Measurements from ENCODE around the gene LHPP.

The LHPP gene

DNA sequence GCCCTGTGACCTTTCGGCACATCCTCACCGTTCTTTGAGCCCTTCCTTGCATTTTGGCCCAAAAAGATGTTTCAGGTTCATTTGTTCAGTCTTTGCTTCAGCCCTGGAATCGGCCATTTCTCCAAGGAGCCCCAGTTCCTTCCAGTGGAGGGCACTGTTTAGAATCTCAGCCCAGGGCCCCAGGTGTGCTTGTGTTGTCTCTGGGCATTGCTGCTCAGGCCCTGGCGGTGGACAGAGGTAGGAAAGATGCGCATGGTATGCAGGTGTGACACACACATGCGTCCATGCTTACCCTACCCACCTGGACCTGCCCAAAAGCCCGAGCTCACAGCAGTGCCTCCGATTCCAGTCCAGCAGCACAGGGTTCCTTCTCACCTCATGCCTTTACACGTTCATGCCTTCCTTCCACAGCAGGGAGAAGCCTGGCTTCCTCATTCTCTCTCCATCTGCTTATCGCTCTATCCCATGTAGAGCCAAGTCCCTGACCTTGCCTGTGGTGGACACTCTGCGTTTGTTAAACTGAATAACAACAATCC is 70.6 kb downstream of the LHPP start:
- no peak for ATAC-seq

DNA sequence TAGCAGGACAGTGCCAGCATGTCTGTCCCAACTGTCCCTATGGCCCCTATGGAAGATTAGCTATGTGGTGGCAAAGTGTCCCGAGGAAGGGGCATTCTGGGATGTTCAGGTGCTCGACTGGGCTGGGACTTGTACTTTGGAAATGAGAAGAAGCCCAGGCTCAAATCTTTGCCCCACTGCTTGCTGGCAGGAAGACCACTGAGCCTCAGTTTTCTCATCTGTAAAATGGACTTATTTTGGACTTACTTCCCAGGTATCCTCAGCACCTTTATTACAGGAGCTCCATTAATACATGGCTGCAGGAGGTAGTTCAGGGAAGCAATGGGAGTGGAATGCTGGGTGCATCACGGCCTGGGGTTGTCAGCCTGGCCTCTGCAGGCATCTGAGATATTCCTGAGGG is 71.2 kb downstream of the LHPP start:
- ATAC-seq = no peak
- TF ChIP-seq ZFP30 (CRISPR knock-in tag; IDR thresholded peaks at IDR 0.05) (no peak), ZC3H10 (CRISPR knock-in tag; IDR thresholded peaks at IDR 0.05) (no peak), ZNF8 (CRISPR knock-in tag; IDR thresholded peaks at IDR 0.05) (no peak), ZNF565 (CRISPR knock-in tag; conservative IDR thresholded peaks at IDR 0.05; ENCODE audit: low read depth) (no peak), BACH2 (CRISPR knock-in tag; IDR thresholded peaks at IDR 0.05; ENCODE audit: borderline replicate concordance) (no peak), SNAI2 (CRISPR knock-in tag; IDR thresholded peaks at IDR 0.05) (no peak), CSDC2 (CRISPR knock-in tag; IDR thresholded peaks at IDR 0.05) (no peak), ZNF70 (CRISPR knock-in tag; IDR thresholded peaks at IDR 0.05) (no peak), ARNTL (CRISPR knock-in tag; IDR thresholded peaks at IDR 0.05; ENCODE audit: borderline replicate concordance, low read depth) (no peak), TCF4 (CRISPR knock-in tag; IDR thresholded peaks at IDR 0.05; ENCODE audit: borderline replicate concordance) (no peak), ESRRG (CRISPR knock-in tag; IDR thresholded peaks at IDR 0.05) (no peak), ISL1 (CRISPR knock-in tag; IDR thresholded peaks at IDR 0.05) (no peak)
- TF ChIP-seq, protein P1, sequence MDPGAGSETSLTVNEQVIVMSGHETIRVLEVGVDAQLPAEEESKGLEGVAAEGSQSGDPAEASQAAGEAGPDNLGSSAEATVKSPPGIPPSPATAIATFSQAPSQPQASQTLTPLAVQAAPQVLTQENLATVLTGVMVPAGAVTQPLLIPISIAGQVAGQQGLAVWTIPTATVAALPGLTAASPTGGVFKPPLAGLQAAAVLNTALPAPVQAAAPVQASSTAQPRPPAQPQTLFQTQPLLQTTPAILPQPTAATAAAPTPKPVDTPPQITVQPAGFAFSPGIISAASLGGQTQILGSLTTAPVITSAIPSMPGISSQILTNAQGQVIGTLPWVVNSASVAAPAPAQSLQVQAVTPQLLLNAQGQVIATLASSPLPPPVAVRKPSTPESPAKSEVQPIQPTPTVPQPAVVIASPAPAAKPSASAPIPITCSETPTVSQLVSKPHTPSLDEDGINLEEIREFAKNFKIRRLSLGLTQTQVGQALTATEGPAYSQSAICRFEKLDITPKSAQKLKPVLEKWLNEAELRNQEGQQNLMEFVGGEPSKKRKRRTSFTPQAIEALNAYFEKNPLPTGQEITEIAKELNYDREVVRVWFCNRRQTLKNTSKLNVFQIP (CRISPR knock-in tag; IDR thresholded peaks at IDR 0.05; ENCODE audit: borderline replicate concordance, low read depth) = no peak
- TF ChIP-seq, protein P2, sequence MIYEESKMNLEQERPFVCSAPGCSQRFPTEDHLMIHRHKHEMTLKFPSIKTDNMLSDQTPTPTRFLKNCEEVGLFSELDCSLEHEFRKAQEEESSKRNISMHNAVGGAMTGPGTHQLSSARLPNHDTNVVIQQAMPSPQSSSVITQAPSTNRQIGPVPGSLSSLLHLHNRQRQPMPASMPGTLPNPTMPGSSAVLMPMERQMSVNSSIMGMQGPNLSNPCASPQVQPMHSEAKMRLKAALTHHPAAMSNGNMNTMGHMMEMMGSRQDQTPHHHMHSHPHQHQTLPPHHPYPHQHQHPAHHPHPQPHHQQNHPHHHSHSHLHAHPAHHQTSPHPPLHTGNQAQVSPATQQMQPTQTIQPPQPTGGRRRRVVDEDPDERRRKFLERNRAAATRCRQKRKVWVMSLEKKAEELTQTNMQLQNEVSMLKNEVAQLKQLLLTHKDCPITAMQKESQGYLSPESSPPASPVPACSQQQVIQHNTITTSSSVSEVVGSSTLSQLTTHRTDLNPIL (CRISPR knock-in tag; IDR thresholded peaks at IDR 0.05; ENCODE audit: low read depth) = no peak
- TF ChIP-seq, protein P3, sequence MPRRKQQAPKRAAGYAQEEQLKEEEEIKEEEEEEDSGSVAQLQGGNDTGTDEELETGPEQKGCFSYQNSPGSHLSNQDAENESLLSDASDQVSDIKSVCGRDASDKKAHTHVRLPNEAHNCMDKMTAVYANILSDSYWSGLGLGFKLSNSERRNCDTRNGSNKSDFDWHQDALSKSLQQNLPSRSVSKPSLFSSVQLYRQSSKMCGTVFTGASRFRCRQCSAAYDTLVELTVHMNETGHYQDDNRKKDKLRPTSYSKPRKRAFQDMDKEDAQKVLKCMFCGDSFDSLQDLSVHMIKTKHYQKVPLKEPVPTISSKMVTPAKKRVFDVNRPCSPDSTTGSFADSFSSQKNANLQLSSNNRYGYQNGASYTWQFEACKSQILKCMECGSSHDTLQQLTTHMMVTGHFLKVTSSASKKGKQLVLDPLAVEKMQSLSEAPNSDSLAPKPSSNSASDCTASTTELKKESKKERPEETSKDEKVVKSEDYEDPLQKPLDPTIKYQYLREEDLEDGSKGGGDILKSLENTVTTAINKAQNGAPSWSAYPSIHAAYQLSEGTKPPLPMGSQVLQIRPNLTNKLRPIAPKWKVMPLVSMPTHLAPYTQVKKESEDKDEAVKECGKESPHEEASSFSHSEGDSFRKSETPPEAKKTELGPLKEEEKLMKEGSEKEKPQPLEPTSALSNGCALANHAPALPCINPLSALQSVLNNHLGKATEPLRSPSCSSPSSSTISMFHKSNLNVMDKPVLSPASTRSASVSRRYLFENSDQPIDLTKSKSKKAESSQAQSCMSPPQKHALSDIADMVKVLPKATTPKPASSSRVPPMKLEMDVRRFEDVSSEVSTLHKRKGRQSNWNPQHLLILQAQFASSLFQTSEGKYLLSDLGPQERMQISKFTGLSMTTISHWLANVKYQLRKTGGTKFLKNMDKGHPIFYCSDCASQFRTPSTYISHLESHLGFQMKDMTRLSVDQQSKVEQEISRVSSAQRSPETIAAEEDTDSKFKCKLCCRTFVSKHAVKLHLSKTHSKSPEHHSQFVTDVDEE (CRISPR knock-in tag; IDR thresholded peaks at IDR 0.05) = no peak
- TF ChIP-seq, protein P4, sequence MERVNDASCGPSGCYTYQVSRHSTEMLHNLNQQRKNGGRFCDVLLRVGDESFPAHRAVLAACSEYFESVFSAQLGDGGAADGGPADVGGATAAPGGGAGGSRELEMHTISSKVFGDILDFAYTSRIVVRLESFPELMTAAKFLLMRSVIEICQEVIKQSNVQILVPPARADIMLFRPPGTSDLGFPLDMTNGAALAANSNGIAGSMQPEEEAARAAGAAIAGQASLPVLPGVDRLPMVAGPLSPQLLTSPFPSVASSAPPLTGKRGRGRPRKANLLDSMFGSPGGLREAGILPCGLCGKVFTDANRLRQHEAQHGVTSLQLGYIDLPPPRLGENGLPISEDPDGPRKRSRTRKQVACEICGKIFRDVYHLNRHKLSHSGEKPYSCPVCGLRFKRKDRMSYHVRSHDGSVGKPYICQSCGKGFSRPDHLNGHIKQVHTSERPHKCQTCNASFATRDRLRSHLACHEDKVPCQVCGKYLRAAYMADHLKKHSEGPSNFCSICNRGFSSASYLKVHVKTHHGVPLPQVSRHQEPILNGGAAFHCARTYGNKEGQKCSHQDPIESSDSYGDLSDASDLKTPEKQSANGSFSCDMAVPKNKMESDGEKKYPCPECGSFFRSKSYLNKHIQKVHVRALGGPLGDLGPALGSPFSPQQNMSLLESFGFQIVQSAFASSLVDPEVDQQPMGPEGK (CRISPR knock-in tag; IDR thresholded peaks at IDR 0.05; ENCODE audit: borderline replicate concordance) = no peak

More for the DNA sequence above, 70.6 kb downstream of the LHPP start:
- TF ChIP-seq, protein P4 (CRISPR knock-in tag; IDR thresholded peaks at IDR 0.05; ENCODE audit: borderline replicate concordance) = no peak

DNA sequence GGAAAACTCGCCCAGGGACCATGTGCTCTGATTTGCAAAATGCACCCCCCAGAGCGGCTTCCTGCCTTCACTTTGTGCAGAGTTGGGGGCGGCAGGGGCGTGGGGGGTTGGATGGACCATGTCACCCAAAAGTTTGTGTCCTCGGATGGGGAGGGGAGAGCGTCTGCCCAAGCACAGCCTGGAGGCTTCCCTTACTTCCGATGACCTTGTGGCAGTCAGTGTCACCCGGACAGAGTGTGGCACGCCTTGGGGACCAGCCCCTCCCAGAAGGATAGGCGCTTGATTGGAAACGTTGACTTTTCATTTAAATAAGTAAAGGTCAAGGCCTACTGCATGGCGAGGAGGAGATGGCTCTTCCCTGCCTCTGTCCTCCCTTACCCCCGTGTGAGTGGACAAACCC is 71.6 kb downstream of the LHPP start:
- ATAC-seq = no peak
- no peak for TF ChIP-seq ZC3H10 (CRISPR knock-in tag; IDR thresholded peaks at IDR 0.05)
- TF ChIP-seq, protein P4 (CRISPR knock-in tag; IDR thresholded peaks at IDR 0.05; ENCODE audit: borderline replicate concordance) = no peak
- TF ChIP-seq BACH2 (CRISPR knock-in tag; IDR thresholded peaks at IDR 0.05; ENCODE audit: borderline replicate concordance) = no peak
- TF ChIP-seq, protein P2 (CRISPR knock-in tag; IDR thresholded peaks at IDR 0.05; ENCODE audit: low read depth) = no peak
- TF ChIP-seq ZFP30 (CRISPR knock-in tag; IDR thresholded peaks at IDR 0.05) = no peak
- TF ChIP-seq ARNTL (CRISPR knock-in tag; IDR thresholded peaks at IDR 0.05; ENCODE audit: borderline replicate concordance, low read depth) = no peak
- TF ChIP-seq ISL1 (CRISPR knock-in tag; IDR thresholded peaks at IDR 0.05) = no peak
- no peak for TF ChIP-seq ZNF565 (CRISPR knock-in tag; conservative IDR thresholded peaks at IDR 0.05; ENCODE audit: low read depth)
- TF ChIP-seq TOX (CRISPR knock-in tag; IDR thresholded peaks at IDR 0.05; ENCODE audit: borderline replicate concordance) = no peak
- TF ChIP-seq, protein P1 (CRISPR knock-in tag; IDR thresholded peaks at IDR 0.05; ENCODE audit: borderline replicate concordance, low read depth) = no peak
- no peak for TF ChIP-seq OSR1 (CRISPR knock-in tag; IDR thresholded peaks at IDR 0.05)
- TF ChIP-seq TCF4 (CRISPR knock-in tag; IDR thresholded peaks at IDR 0.05; ENCODE audit: borderline replicate concordance) = no peak
- TF ChIP-seq ESRRG (CRISPR knock-in tag; IDR thresholded peaks at IDR 0.05) = no peak
- TF ChIP-seq SNAI2 (CRISPR knock-in tag; IDR thresholded peaks at IDR 0.05) = no peak

Measured in SK-N-SH treated with all-trans-retinoic acid at 6 μM for 48 hours (cell line).